Measurements from ENCODE around the gene RNF11.

DNA sequence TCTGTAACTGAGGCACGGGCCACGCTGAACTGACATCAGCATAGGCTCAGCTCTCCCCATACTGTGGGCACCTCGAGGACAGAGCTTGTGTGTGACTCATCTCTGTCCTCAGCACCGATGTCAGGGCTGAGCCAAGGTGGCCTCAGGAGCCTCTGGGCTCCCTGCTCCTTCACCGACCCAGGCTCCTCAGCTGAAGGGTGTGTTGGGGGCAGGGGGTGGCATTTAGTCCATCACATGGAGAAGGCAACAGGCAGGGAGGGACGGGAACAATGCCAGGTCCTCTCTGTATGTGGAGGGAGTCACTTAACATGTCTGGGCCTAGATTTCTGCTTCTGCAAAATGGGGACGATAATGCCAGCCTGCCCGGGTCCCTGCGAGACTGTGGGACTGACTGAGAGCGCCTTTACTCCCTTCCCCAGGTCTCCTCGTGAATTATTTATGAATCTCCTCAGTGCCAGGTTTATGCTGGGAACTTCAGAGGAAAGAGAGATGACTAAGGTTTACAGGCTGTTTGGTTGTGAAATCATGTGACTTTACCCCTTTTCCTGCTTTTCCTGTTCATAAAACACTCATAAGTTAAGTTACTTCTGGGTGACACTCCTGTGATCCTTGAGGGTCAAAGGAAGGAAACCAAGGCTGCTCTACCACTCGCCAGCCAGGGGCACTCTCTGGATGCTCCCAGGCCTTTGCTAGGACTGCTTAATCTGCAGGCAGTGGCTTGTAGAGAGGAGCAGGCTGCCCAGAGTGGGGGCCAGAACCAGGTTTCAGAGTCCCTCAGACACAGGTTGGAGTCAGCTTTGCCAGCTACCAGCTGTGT lies 78.1 kb downstream of the RNF11 start:
- TF ChIP-seq, protein P1, sequence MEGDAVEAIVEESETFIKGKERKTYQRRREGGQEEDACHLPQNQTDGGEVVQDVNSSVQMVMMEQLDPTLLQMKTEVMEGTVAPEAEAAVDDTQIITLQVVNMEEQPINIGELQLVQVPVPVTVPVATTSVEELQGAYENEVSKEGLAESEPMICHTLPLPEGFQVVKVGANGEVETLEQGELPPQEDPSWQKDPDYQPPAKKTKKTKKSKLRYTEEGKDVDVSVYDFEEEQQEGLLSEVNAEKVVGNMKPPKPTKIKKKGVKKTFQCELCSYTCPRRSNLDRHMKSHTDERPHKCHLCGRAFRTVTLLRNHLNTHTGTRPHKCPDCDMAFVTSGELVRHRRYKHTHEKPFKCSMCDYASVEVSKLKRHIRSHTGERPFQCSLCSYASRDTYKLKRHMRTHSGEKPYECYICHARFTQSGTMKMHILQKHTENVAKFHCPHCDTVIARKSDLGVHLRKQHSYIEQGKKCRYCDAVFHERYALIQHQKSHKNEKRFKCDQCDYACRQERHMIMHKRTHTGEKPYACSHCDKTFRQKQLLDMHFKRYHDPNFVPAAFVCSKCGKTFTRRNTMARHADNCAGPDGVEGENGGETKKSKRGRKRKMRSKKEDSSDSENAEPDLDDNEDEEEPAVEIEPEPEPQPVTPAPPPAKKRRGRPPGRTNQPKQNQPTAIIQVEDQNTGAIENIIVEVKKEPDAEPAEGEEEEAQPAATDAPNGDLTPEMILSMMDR (IDR thresholded peaks at IDR 0.05 in 4 of 5, conservative IDR thresholded peaks at IDR 0.05 in 1 of 5), result no peak
- TF ChIP-seq POLR2A (IDR thresholded peaks at IDR 0.05), result no peak

Measured in gastrocnemius medialis (tissue), 4 donors.